GM18907 (cell line): ENCODE data around the gene CSMD2.

Experiments
- ATAC-seq: cut with Tn5 transposase; IDR thresholded peaks from one replicate; pipeline ENCODE4 v1.9.1; 2021; ENCODE audit warnings: mild to moderate bottlenecking, moderate library complexity; ENCODE audit not compliant: unreplicated experiment

Gene CSMD2

GRCh38 chr1:33473900-33474299 is 691.1 kb downstream of the CSMD2 start:
- no peak for ATAC-seq

- ATAC-seq = peak; percentile 92
Observed at GRCh38 chr1:33472269-33472980, 692.6 kb downstream of the CSMD2 start, which contains the start of gene ZSCAN20. Gene ZSCAN20 (plus strand): TSS chr1:33472645. CDS start chr1:33479289, 6,644 bp downstream.

DNA sequence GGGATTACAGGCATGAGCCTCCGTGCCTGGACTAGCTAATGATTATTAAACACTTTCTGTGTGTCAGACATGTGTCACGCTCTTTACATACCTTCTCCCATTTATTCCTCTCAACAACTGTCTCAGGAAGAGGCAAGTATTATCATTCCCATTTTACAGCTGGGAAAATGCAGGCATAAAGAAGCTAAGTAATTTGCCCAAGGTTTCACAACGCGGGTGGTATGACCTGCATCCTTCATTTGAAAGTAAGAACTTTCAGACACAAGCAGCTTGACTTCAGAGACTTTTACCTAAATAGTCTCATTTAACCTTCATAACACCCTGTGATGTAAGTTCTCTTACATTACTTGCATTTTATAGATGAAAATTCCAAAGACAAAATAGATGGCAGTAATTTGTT is 693.6 kb downstream of the CSMD2 start:
- no peak for ATAC-seq

DNA sequence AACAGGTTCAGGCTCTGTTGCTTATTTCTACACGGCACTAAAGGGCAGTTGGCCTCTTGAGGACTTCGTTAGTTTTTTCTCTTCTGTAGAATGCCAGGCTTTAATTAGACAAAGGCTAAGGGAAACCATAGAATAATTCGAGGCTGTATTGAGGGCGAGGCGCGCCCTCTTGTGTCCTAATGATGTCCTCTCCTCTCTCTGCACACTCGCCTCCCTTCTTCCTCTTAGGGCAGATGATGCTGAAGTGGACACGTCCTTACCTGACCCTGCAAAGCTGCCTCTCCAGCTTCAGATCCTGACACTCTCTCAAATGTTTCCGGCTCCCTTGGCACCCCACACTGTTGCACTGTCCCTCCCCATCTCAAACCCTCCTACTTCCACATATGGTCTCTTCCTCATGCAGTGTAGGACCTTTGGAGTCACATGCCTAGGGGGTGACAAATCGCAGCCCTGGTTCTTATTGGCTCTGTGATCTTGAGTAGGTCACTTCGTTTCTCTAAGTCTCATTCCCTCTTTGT is 694.5 kb downstream of the CSMD2 start:
- peak; percentile 43 for ATAC-seq

- ATAC-seq = no peak
Observed at GRCh38 chr1:33469691-33470090, 695.3 kb downstream of the CSMD2 start.

DNA sequence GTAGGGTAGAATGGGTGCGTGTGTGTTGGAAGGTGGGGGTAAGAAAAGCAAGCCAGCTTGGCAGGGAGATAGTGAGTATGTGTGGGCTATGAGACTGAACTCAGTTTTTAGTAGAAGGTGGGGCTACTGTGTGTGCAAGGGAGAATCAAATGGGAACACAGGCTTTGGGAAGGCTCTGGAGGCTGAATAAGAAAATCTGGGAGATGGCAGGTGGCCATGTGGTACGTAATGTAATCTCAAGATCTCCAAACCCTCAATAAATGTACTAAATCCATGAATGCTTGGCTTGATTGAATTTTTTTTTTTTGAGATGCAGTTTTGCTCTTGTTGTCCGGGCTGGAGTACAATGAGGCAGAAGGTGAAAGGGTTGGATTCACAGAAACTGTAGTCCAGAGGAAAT is 696.1 kb downstream of the CSMD2 start:
- ATAC-seq = no peak

- ATAC-seq = no peak
Observed at GRCh38 chr1:33468531-33468930, 696.5 kb downstream of the CSMD2 start.

DNA sequence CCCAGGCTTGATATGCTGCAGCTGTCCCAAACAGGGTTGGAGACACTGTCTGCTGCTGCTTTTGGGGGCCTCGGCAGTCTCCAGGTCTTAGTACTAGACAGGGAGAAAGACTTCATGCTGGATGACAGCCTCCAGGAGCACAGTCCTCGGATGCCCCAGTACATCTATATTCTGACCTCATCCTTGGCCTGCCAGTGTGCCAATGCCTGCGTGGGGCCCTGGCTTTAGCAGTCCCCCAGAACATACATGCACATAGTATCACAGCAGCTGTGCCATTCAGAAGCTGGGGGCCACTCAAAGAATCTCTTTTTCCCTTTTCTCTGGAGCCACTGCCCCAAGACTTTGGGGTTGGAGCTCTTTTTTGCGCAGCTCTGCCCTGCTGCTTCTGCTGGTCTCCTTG is 697.0 kb downstream of the CSMD2 start:
- ATAC-seq = no peak

GRCh38 chr1:33466159-33466558 is 698.9 kb downstream of the CSMD2 start:
- no peak for ATAC-seq

- no peak for ATAC-seq
Observed at GRCh38 chr1:33465316-33465715, 699.7 kb downstream of the CSMD2 start.

GRCh38 chr1:33464552-33464951 is 700.5 kb downstream of the CSMD2 start:
- no peak for ATAC-seq
